Vagina (tissue), 2 donors: ENCODE results near the gene DCC. TPM values are rescaled to one million over a fixed set of nuclear protein-coding genes. Genes with fewer than 3 reads are reported as not detected.

ENCODE experiments used
- DNase-seq, 2 donors: peaks; one replicate each; pipeline ENCODE4 v3.0.0-alpha.2; 2017; ENCODE audit errors: extremely low spot score in 2 of 2
- H3K27ac ChIP-seq: fragments of 200-600 bp; sonication (generic); one replicate; pipeline ENCODE4 v1.5.1; 2019
- H3K27me3 ChIP-seq: fragments of 200-600 bp; sonication (generic); one replicate; pipeline ENCODE4 v1.5.1; 2019
- H3K36me3 ChIP-seq, 2 donors: fragments of 200-600 bp; sonication (generic); one replicate each; pipeline ENCODE4 v1.5.1; 2017 to 2019
- H3K4me1 ChIP-seq: fragments of 200-600 bp; sonication (generic); one replicate; pipeline ENCODE4 v1.5.1; 2019
- H3K4me3 ChIP-seq, 2 donors: fragments of 200-600 bp; sonication (generic); 1 replicate in 1 of 2; 2 replicates in 1 of 2; pipeline ENCODE4 v1.5.1; 2016 to 2019
- H3K9me3 ChIP-seq: fragments of 200-600 bp; sonication (generic); one replicate; pipeline ENCODE4 v1.5.1; 2019
- POLR2A ChIP-seq, 2 donors: fragments of 450-650 bp; IDR thresholded peaks; one replicate each; pipeline ENCODE4 v1.6.1; 2017; ENCODE audit warnings: antibody characterized with exemption in 2 of 2, mild to moderate bottlenecking in 2 of 2, moderate library complexity in 2 of 2
- POLR2AphosphoS5 ChIP-seq, 2 donors: sonication (generic); formaldehyde crosslinking; IDR thresholded peaks; one replicate each; pipeline ENCODE4 v1.9.0; 2017; ENCODE audit warnings: antibody characterized with exemption in 2 of 2, mild to moderate bottlenecking in 2 of 2, low read depth in 1 of 2; ENCODE audit not compliant: insufficient read depth in 1 of 2
- intact Hi-C: fragments of 100-400 bp; cut with DNase I; formaldehyde crosslinking; loops from one replicate; pipeline ENCODE4 v1.15.1; 2023
- total RNA-seq: library from RNA; depleted of rRNA; stranded (reverse); fragments of >200 nt; gene quantifications from one replicate; pipeline ENCODE4 v1.2.3, GENCODE V29; 2016
- TF ChIP-seq, protein P1 (sequence below), 3 experiments: fragments of 450-650 bp in 2 of 3; fragments of 200-600 bp in 1 of 3; sonication (generic) in 1 of 3; IDR thresholded peaks; one replicate each; pipeline ENCODE4 v1.5.1; 2017 to 2019; ENCODE audit warnings: antibody characterized with exemption in 3 of 3, mild to moderate bottlenecking in 2 of 3, moderate library complexity in 2 of 3

Gene DCC
- total RNA-seq, 1 donor from 2014 or later = not detected

DNA sequence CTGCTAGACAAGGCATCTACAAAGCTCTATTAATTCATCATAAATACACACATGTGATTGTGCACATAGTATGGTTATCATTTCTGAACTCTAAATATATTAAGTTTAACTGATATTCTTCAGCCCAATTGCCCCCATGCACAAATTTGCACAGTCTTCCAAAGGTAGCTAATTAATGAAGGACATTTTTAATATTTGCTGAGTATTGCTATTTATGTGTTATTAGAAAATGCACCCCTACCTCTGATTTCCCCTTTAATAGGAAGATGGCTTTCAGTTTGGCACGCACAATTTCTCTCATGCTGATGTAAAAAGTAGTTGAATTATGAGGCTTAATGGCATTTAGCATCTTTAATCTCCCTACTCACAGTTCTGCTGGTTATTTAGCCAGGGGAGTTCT, 242.1 kb downstream of the DCC start:
- Histone ChIP-seq H3K9me3 (no peaks in the 10 kb centered on the region), H3K36me3 (no peaks in the 10 kb centered on the region), H3K27me3 (no peaks in the 10 kb centered on the region), H3K4me1 (no peaks in the 10 kb centered on the region), H3K4me3 (no peak overlapping the region), H3K27ac (no peak overlapping the region)
- no peak for DNase-seq
- intact Hi-C loops = no loop called here
- TF ChIP-seq, protein P1, sequence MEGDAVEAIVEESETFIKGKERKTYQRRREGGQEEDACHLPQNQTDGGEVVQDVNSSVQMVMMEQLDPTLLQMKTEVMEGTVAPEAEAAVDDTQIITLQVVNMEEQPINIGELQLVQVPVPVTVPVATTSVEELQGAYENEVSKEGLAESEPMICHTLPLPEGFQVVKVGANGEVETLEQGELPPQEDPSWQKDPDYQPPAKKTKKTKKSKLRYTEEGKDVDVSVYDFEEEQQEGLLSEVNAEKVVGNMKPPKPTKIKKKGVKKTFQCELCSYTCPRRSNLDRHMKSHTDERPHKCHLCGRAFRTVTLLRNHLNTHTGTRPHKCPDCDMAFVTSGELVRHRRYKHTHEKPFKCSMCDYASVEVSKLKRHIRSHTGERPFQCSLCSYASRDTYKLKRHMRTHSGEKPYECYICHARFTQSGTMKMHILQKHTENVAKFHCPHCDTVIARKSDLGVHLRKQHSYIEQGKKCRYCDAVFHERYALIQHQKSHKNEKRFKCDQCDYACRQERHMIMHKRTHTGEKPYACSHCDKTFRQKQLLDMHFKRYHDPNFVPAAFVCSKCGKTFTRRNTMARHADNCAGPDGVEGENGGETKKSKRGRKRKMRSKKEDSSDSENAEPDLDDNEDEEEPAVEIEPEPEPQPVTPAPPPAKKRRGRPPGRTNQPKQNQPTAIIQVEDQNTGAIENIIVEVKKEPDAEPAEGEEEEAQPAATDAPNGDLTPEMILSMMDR (IDR thresholded peaks at IDR 0.05) = no peak
- TF ChIP-seq POLR2AphosphoS5 (IDR thresholded peaks at IDR 0.05; ENCODE audit: insufficient read depth in 1 of 2, low read depth in 1 of 2) = no peak

GRCh38 chr18:52582516-52582915, 242.5 kb downstream of the DCC start:
- Histone ChIP-seq H3K36me3 (no peaks in the 10 kb centered on the region), H3K27ac (no peak overlapping the region), H3K4me1 (no peaks in the 10 kb centered on the region), H3K9me3 (no peaks in the 10 kb centered on the region), H3K4me3 (no peak overlapping the region), H3K27me3 (no peaks in the 10 kb centered on the region)
- TF ChIP-seq, protein P1 (IDR thresholded peaks at IDR 0.05) = no peak
- no peak for TF ChIP-seq POLR2A (IDR thresholded peaks at IDR 0.05)
- TF ChIP-seq POLR2AphosphoS5 (IDR thresholded peaks at IDR 0.05; ENCODE audit: insufficient read depth in 1 of 2, low read depth in 1 of 2) = no peak
- intact Hi-C loops = no loop called here
- no peak for DNase-seq

- DNase-seq = no peak
- TF ChIP-seq, protein P1 (IDR thresholded peaks at IDR 0.05) = no peak
- TF ChIP-seq POLR2A (IDR thresholded peaks at IDR 0.05) (no peak), POLR2AphosphoS5 (IDR thresholded peaks at IDR 0.05; ENCODE audit: insufficient read depth in 1 of 2, low read depth in 1 of 2) (no peak)
- Histone ChIP-seq H3K27ac (no peak overlapping the region), H3K4me3 (no peak overlapping the region), H3K9me3 (no peaks in the 10 kb centered on the region), H3K27me3 (no peaks in the 10 kb centered on the region), H3K4me1 (no peaks in the 10 kb centered on the region), H3K36me3 (no peaks in the 10 kb centered on the region)
- intact Hi-C loops = no loop called here
These were observed 248.9 kb downstream of the DCC start for GRCh38 chr18:52588931-52589330.

- Histone ChIP-seq H3K36me3 (no peaks in the 10 kb centered on the region), H3K4me3 (no peak overlapping the region), H3K27me3 (no peaks in the 10 kb centered on the region), H3K27ac (no peak overlapping the region), H3K9me3 (no peaks in the 10 kb centered on the region), H3K4me1 (no peaks in the 10 kb centered on the region)
- no peak for DNase-seq
- intact Hi-C loops = no loop called here
- TF ChIP-seq POLR2A (IDR thresholded peaks at IDR 0.05) (no peak), POLR2AphosphoS5 (IDR thresholded peaks at IDR 0.05; ENCODE audit: insufficient read depth in 1 of 2, low read depth in 1 of 2) (no peak)
- TF ChIP-seq, protein P1 (IDR thresholded peaks at IDR 0.05) = no peak
These were observed 256.9 kb downstream of the DCC start for GRCh38 chr18:52596748-52597435.

DNA sequence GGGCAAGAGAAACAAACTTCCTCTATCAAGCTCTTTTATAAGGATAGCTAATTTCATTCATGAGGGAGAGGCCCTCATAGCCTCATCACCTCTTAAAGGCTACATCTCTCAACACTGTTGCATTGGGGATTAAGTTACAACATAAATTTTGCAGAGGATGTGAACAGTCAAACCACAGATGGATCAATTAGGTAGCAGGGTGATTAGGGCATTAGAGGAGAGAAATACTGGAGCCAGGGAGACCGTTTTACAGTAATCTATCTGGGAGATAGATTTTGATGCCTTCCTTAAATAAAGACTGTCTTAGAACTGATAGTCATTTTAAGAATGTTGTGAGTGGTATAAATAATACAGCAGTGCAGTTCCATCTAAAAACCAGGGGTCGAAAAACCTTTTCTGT, 258.9 kb downstream of the DCC start:
- Histone ChIP-seq H3K4me1 (no peaks in the 10 kb centered on the region), H3K9me3 (no peaks in the 10 kb centered on the region), H3K27me3 (no peaks in the 10 kb centered on the region), H3K27ac (no peak overlapping the region), H3K4me3 (no peak overlapping the region), H3K36me3 (no peaks in the 10 kb centered on the region)
- intact Hi-C loops = no loop called here
- no peak for TF ChIP-seq POLR2AphosphoS5 (IDR thresholded peaks at IDR 0.05; ENCODE audit: insufficient read depth in 1 of 2, low read depth in 1 of 2)
- TF ChIP-seq POLR2A (IDR thresholded peaks at IDR 0.05) = no peak
- TF ChIP-seq, protein P1 (IDR thresholded peaks at IDR 0.05) = no peak
- DNase-seq = no peak
